Measurements from ENCODE around the gene SPEN. TPM values are rescaled to one million over a fixed set of nuclear protein-coding genes. Genes with fewer than 3 reads are reported as not detected.

The SPEN gene
- total and polyA plus RNA-seq, 4 donors: 10.7 to 82.3 (median 36.8) TPM

DNA sequence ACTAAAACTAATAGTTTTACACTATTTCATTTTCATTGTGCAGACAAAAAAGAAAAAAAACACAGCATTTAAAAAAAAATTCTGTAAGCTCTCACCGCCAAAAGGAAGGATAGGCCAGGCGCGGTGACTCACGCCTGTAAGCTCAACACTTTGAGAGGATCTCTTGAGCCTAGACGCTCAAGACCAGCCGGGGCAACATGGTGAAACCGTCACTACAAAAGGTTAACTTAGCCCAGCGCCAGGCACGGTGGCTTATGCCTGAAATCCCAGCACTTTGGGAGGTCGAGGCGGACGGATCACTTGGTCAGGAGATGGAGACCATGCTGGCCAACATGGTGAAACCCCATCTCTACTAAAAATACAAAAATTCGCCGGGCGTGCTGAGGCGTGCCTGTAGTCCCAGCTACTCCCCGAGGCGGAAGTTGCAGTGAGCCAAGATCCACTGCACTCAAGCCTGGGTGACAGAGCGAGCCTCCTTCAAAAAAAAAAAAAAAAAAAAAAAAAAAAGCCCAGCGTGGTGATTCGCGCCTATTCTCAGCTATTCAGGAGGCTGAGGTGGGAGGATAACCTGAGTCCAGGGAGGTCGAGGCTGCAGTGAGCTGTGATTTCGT is 14.3 kb upstream of the SPEN start:
- no peaks in the 10 kb centered on the region for H3K9me3 ChIP-seq (ENCODE audit: control insufficient read depth in 4 of 4, insufficient read depth in 3 of 4, low read length in 3 of 4)
- no peak overlapping the region for H3K4me3 ChIP-seq
- peak overlapping the region; percentile 81 to 90 for H3K27ac ChIP-seq (ENCODE audit: low read depth in 1 of 2, low read length in 1 of 2)
- TF ChIP-seq, protein P1, sequence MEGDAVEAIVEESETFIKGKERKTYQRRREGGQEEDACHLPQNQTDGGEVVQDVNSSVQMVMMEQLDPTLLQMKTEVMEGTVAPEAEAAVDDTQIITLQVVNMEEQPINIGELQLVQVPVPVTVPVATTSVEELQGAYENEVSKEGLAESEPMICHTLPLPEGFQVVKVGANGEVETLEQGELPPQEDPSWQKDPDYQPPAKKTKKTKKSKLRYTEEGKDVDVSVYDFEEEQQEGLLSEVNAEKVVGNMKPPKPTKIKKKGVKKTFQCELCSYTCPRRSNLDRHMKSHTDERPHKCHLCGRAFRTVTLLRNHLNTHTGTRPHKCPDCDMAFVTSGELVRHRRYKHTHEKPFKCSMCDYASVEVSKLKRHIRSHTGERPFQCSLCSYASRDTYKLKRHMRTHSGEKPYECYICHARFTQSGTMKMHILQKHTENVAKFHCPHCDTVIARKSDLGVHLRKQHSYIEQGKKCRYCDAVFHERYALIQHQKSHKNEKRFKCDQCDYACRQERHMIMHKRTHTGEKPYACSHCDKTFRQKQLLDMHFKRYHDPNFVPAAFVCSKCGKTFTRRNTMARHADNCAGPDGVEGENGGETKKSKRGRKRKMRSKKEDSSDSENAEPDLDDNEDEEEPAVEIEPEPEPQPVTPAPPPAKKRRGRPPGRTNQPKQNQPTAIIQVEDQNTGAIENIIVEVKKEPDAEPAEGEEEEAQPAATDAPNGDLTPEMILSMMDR (IDR thresholded peaks at IDR 0.05; ENCODE audit: control extremely low read depth, extremely low read depth): no peak
- no peaks in the 10 kb centered on the region for H3K36me3 ChIP-seq (ENCODE audit: control insufficient read depth in 4 of 4, insufficient read depth in 4 of 4, low read length in 4 of 4)
- ATAC-seq (ENCODE audit: insufficient read depth, low FRiP score): no peak
- DNase-seq: peak in 2 of 3 donors; percentile 37 to 53
- WGBS, 2 donors: 32 to 66% methylated on average over 24 of the region's 24 CpGs
- H3K27me3 ChIP-seq (ENCODE audit: control insufficient read depth in 3 of 3, insufficient read depth in 3 of 3, low read length in 2 of 3): no peaks in the 10 kb centered on the region
- peak overlapping the region in 1 of 2 donors; percentile 78 for H3K9ac ChIP-seq (ENCODE audit: insufficient read depth in 1 of 2, low read length in 2 of 2)
- H3K4me1 ChIP-seq (ENCODE audit: control insufficient read depth in 5 of 5, insufficient read depth in 5 of 5, low read length in 5 of 5): peaks cover 0 to 14% (median 5%) of the 10 kb centered on the region in 5 donors

DNA sequence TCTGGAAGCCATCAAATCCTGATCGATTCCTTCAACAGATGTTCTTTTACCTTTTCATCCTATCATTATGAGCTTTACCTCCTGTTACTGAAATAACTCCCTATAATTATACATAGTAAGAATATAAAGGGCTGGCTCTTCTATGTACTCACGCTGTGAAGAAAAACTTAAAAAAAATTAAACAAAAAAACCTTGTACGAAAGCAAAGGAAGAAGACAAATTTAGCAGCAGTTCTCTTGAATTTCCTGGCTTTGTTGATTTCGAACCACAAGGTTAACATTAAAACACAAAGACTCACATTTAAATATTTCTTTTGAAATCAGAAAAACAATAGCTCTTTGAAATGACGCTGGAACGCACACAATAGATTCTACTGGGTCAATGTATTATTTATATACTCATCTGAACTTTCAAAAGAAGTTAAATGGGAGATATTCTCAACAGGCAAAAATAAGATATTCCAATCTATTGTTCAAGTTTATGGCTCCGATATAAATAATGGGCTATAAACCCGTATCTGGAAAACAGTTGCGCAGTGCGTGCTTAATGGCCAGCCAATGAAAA is 13.6 kb upstream of the SPEN start:
- Histone ChIP-seq H3K27ac (ENCODE audit: low read depth in 1 of 2, low read length in 1 of 2) (peak overlapping the region in 1 of 2 donors; percentile 90), H3K9ac (ENCODE audit: insufficient read depth in 1 of 2, low read length in 2 of 2) (peak overlapping the region; percentile 70 to 78), H3K27me3 (ENCODE audit: control insufficient read depth in 3 of 3, insufficient read depth in 3 of 3, low read length in 2 of 3) (no peaks in the 10 kb centered on the region), H3K9me3 (ENCODE audit: control insufficient read depth in 4 of 4, insufficient read depth in 3 of 4, low read length in 3 of 4) (no peaks in the 10 kb centered on the region), H3K4me1 (ENCODE audit: control insufficient read depth in 5 of 5, insufficient read depth in 5 of 5, low read length in 5 of 5) (peaks cover 0 to 14% (median 5%) of the 10 kb centered on the region in 5 donors), H3K36me3 (ENCODE audit: control insufficient read depth in 4 of 4, insufficient read depth in 4 of 4, low read length in 4 of 4) (no peaks in the 10 kb centered on the region), H3K4me3 (peak overlapping the region; percentile 58)
- TF ChIP-seq, protein P1 (IDR thresholded peaks at IDR 0.05; ENCODE audit: control extremely low read depth, extremely low read depth): no peak
- ATAC-seq (ENCODE audit: insufficient read depth, low FRiP score): peak; percentile 17
- WGBS, 2 donors: 1% methylated on average over 10 of the region's 10 CpGs
- no peak for DNase-seq

DNA sequence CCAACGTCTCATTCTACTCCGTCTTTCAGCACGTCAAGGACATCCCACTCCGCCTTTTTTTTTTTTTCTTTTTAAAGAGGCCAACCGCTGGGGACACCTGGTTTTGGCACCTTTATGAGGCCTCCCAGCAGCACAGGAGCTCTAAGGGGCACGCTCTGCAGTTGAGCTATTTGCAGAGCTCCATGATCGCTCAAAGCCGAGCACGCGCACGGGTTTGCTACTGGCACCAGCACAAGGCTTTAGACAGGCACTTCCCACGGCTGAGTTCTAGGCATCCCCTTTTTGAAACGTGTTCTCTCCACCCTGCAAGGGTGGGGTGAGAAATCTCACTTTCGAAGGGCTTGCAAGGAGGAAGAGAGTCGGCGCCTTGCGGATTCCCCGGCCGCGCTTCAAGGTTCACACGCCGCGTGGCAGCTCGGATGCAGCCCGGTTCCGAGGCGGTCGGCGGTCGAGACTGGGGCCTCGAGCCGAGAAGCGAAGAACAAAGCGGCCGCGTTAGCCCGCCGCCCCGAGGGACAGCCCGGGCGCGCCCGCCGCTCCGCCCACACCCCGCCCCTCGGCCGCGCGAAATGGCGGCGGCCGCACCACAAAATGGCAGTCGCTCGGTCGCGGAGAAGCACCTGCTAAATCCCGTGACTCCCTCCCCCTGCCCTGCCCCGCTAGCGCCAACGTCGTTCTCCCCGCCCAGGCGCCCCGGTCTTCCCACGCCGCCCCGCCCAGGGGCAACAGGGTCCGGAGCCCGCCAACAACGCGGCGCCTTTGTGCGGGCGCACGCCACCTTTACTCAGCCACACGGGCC is 12.9 kb upstream of the SPEN start:
- Histone ChIP-seq H3K9me3 (ENCODE audit: control insufficient read depth in 4 of 4, insufficient read depth in 3 of 4, low read length in 3 of 4) (no peaks in the 10 kb centered on the region), H3K36me3 (ENCODE audit: control insufficient read depth in 4 of 4, insufficient read depth in 4 of 4, low read length in 4 of 4) (no peaks in the 10 kb centered on the region), H3K27me3 (ENCODE audit: control insufficient read depth in 3 of 3, insufficient read depth in 3 of 3, low read length in 2 of 3) (no peaks in the 10 kb centered on the region), H3K4me3 (peak overlapping the region; percentile 65), H3K27ac (ENCODE audit: low read depth in 1 of 2, low read length in 1 of 2) (peak overlapping the region; percentile 90 to 99), H3K9ac (ENCODE audit: insufficient read depth in 1 of 2, low read length in 2 of 2) (peak overlapping the region; percentile 78 to 91), H3K4me1 (ENCODE audit: control insufficient read depth in 5 of 5, insufficient read depth in 5 of 5, low read length in 5 of 5) (peaks cover 0 to 14% (median 5%) of the 10 kb centered on the region in 5 donors)
- WGBS, 2 donors: 0% methylated on average over 73 to 77 of the region's 77 CpGs
- DNase-seq (peak; percentile 92 to 98 (median 97)), ATAC-seq (ENCODE audit: insufficient read depth, low FRiP score) (peak; percentile 81)
- TF ChIP-seq, protein P1 (IDR thresholded peaks at IDR 0.05; ENCODE audit: control extremely low read depth, extremely low read depth): no peak

Measured in lung (tissue), 12 donors.